ENCODE measurements around the gene ITGB2.

The ITGB2 gene

GRCh38 chr21:44903689-44904088 lies 17.0 kb downstream of the ITGB2 start:
- no peak for TF ChIP-seq REST (IDR thresholded peaks at IDR 0.05; ENCODE audit: insufficient read depth in 1 of 2, low read depth in 2 of 2, low read length in 2 of 2)
- no peak for TF ChIP-seq POLR2AphosphoS5 (IDR thresholded peaks at IDR 0.05; ENCODE audit: low read depth, low read length)
- no peak for TF ChIP-seq FOXP2 (optimal IDR thresholded peaks at IDR 0.05; ENCODE audit: borderline replicate concordance, extremely low read depth, extremely low read length, insufficient read depth)
- TF ChIP-seq SIN3A (IDR thresholded peaks at IDR 0.05; ENCODE audit: borderline replicate concordance, insufficient read depth, low read length): no peak
- no peak for TF ChIP-seq TAF1 (IDR thresholded peaks at IDR 0.05; ENCODE audit: borderline replicate concordance, insufficient read depth, low read length)

- no peak for TF ChIP-seq TAF1 (IDR thresholded peaks at IDR 0.05; ENCODE audit: borderline replicate concordance, insufficient read depth, low read length)
- TF ChIP-seq SIN3A (IDR thresholded peaks at IDR 0.05; ENCODE audit: borderline replicate concordance, insufficient read depth, low read length): no peak
- TF ChIP-seq FOXP2 (optimal IDR thresholded peaks at IDR 0.05; ENCODE audit: borderline replicate concordance, extremely low read depth, extremely low read length, insufficient read depth): no peak
These were observed 17.5 kb downstream of the ITGB2 start for GRCh38 chr21:44903050-44903685.

GRCh38 chr21:44902268-44903049 lies 18.2 kb downstream of the ITGB2 start:
- TF ChIP-seq SIN3A (IDR thresholded peaks at IDR 0.05; ENCODE audit: borderline replicate concordance, insufficient read depth, low read length) (no peak), REST (IDR thresholded peaks at IDR 0.05; ENCODE audit: insufficient read depth in 1 of 2, low read depth in 2 of 2, low read length in 2 of 2) (no peak), FOXP2 (optimal IDR thresholded peaks at IDR 0.05; ENCODE audit: borderline replicate concordance, extremely low read depth, extremely low read length, insufficient read depth) (no peak), TAF1 (IDR thresholded peaks at IDR 0.05; ENCODE audit: borderline replicate concordance, insufficient read depth, low read length) (no peak), POLR2AphosphoS5 (IDR thresholded peaks at IDR 0.05; ENCODE audit: low read depth, low read length) (no peak)

- TF ChIP-seq POLR2AphosphoS5 (IDR thresholded peaks at IDR 0.05; ENCODE audit: low read depth, low read length) (no peak), SIN3A (IDR thresholded peaks at IDR 0.05; ENCODE audit: borderline replicate concordance, insufficient read depth, low read length) (no peak), TAF1 (IDR thresholded peaks at IDR 0.05; ENCODE audit: borderline replicate concordance, insufficient read depth, low read length) (no peak), FOXP2 (optimal IDR thresholded peaks at IDR 0.05; ENCODE audit: borderline replicate concordance, extremely low read depth, extremely low read length, insufficient read depth) (no peak), REST (IDR thresholded peaks at IDR 0.05; ENCODE audit: insufficient read depth in 1 of 2, low read depth in 2 of 2, low read length in 2 of 2) (no peak)
These were observed 19.2 kb downstream of the ITGB2 start for GRCh38 chr21:44901391-44902074.

GRCh38 chr21:44900559-44901251 lies 20.0 kb downstream of the ITGB2 start:
- TF ChIP-seq SIN3A (IDR thresholded peaks at IDR 0.05; ENCODE audit: borderline replicate concordance, insufficient read depth, low read length) (no peak), POLR2AphosphoS5 (IDR thresholded peaks at IDR 0.05; ENCODE audit: low read depth, low read length) (no peak), TAF1 (IDR thresholded peaks at IDR 0.05; ENCODE audit: borderline replicate concordance, insufficient read depth, low read length) (no peak), FOXP2 (optimal IDR thresholded peaks at IDR 0.05; ENCODE audit: borderline replicate concordance, extremely low read depth, extremely low read length, insufficient read depth) (no peak), REST (IDR thresholded peaks at IDR 0.05; ENCODE audit: insufficient read depth in 1 of 2, low read depth in 2 of 2, low read length in 2 of 2) (no peak)

All from PFSK-1 (cell line).